HG03439 (cell line): ENCODE results near the gene ATG12.
"Not testable (repeated sequence)": the region's sequence is repeated elsewhere in the genome, so short reads cannot be mapped to it uniquely, and the experiment has no call there.

Experiments
- ATAC-seq: cut with Tn5 transposase; IDR thresholded peaks from one replicate; pipeline ENCODE4 v1.9.1; 2021; ENCODE audit warnings: mild to moderate bottlenecking, moderate library complexity; ENCODE audit not compliant: unreplicated experiment

The ATG12 gene

GRCh38 chr5:115810761-115811160 lies 30.6 kb downstream of the ATG12 start:
- ATAC-seq = no peak

- no peak for ATAC-seq
Measured at GRCh38 chr5:115809946-115810345, 31.4 kb downstream of the ATG12 start.

- not testable (repeated sequence) for ATAC-seq
Measured at GRCh38 chr5:115808066-115808465, 33.3 kb downstream of the ATG12 start.

- ATAC-seq = no peak
Measured at GRCh38 chr5:115807654-115808052, 33.7 kb downstream of the ATG12 start.

GRCh38 chr5:115806986-115807653 lies 34.2 kb downstream of the ATG12 start:
- ATAC-seq = no peak

- ATAC-seq = no peak
Measured at GRCh38 chr5:115801984-115802383, 39.4 kb downstream of the ATG12 start.

GRCh38 chr5:115801152-115801551 lies 40.2 kb downstream of the ATG12 start:
- no peak for ATAC-seq

GRCh38 chr5:115800108-115800507 lies 41.3 kb downstream of the ATG12 start:
- no peak for ATAC-seq

- ATAC-seq = no peak
Measured at GRCh38 chr5:115798252-115798651, 43.1 kb downstream of the ATG12 start.

GRCh38 chr5:115796656-115797055 lies 44.7 kb downstream of the ATG12 start:
- ATAC-seq = no peak

- ATAC-seq = no peak
Measured at GRCh38 chr5:115795700-115796099, 45.7 kb downstream of the ATG12 start.

- no peak for ATAC-seq
Measured at GRCh38 chr5:115788440-115788839, 52.9 kb downstream of the ATG12 start.

GRCh38 chr5:115787426-115787825 lies 53.9 kb downstream of the ATG12 start:
- ATAC-seq = no peak

GRCh38 chr5:115785381-115786065 lies 55.8 kb downstream of the ATG12 start:
- no peak for ATAC-seq

GRCh38 chr5:115778417-115778816 lies 62.9 kb downstream of the ATG12 start:
- ATAC-seq = no peak
